CD4-positive, alpha-beta memory T cell (primary cell): ENCODE measurements around the gene IRAK3. TPM values are rescaled to one million over a fixed set of nuclear protein-coding genes. Genes with fewer than 3 reads are reported as not detected.
"Not testable (repeated sequence)": the region's sequence is repeated elsewhere in the genome, so short reads cannot be mapped to it uniquely, and the experiment has no call there.

Experiments used
- CTCF ChIA-PET: fragments of 350-600 bp; sonication (Branson Sonifier 250); formaldehyde crosslinking; loops from one replicate; lab custom pipeline; 2021; ENCODE audit warnings: inconsistent platforms; ENCODE audit not compliant: partially characterized antibody; lab: Charles Lee
- POLR2A ChIA-PET: fragments of 350-600 bp; sonication (Branson Sonifier 250); formaldehyde crosslinking; loops from one replicate; lab custom pipeline; 2021; ENCODE audit not compliant: partially characterized antibody; lab: Charles Lee
- DNase-seq, 5 donors: peaks; one replicate each; pipeline versions ENCODE4 v3.0.0 to v3.0.0-alpha.2; 2020 to 2022; ENCODE audit warnings: mixed read lengths in 1 of 5
- H3K27ac ChIP-seq: one replicate; pipeline ENCODE4 v1.7.0; 2013; ENCODE audit warnings: low read depth, low read length
- H3K27me3 ChIP-seq: 2 replicates; pipeline ENCODE4 v1.7.0; 2013; ENCODE audit warnings: mild to moderate bottlenecking, low read length, moderate library complexity; ENCODE audit not compliant: insufficient read depth
- H3K36me3 ChIP-seq: 2 replicates; pipeline ENCODE4 v1.7.0; 2013; ENCODE audit warnings: mild to moderate bottlenecking, low read length, moderate library complexity; ENCODE audit not compliant: insufficient read depth
- H3K4me1 ChIP-seq: 2 replicates; pipeline ENCODE4 v1.7.0; 2013; ENCODE audit warnings: mild to moderate bottlenecking, low read length, moderate library complexity; ENCODE audit not compliant: insufficient read depth
- H3K4me3 ChIP-seq, 2 donors: one replicate each; pipeline ENCODE4 v1.7.0; 2013; ENCODE audit warnings: low read length in 2 of 2, mild to moderate bottlenecking in 1 of 2
- H3K9me3 ChIP-seq, 2 donors: one replicate each; pipeline ENCODE4 v1.7.0; 2013; ENCODE audit warnings: low read length in 2 of 2, control low read depth in 1 of 2; ENCODE audit not compliant: control insufficient read depth in 1 of 2
- H3K27ac Mint-ChIP-seq, 7 donors: one replicate each; pipeline ENCODE4 v1.8.0; 2020 to 2021; ENCODE audit warnings: mixed read lengths in 7 of 7, mild to moderate bottlenecking in 6 of 7, inconsistent platforms in 3 of 7, moderate library complexity in 3 of 7
- H3K27me3 Mint-ChIP-seq, 2 donors: one replicate each; pipeline ENCODE4 v1.8.0; 2020 to 2021; ENCODE audit warnings: mixed read lengths in 2 of 2
- H3K36me3 Mint-ChIP-seq, 2 donors: one replicate each; pipeline ENCODE4 v1.8.0; 2020 to 2021; ENCODE audit warnings: mixed read lengths in 2 of 2, inconsistent platforms in 1 of 2, mild to moderate bottlenecking in 1 of 2
- H3K4me1 Mint-ChIP-seq, 4 donors: one replicate each; pipeline ENCODE4 v1.8.0; 2020 to 2021; ENCODE audit warnings: mixed read lengths in 4 of 4, mild to moderate bottlenecking in 1 of 4
- H3K4me3 Mint-ChIP-seq, 8 donors: one replicate each; pipeline ENCODE4 v1.8.0; 2020 to 2021; ENCODE audit warnings: mixed read lengths in 8 of 8, mild to moderate bottlenecking in 7 of 8, moderate library complexity in 6 of 8, inconsistent platforms in 3 of 8
- H3K9me3 Mint-ChIP-seq, 8 donors: one replicate each; pipeline ENCODE4 v1.8.0; 2020 to 2021; ENCODE audit warnings: mixed read lengths in 8 of 8, mild to moderate bottlenecking in 5 of 8, inconsistent platforms in 3 of 8, moderate library complexity in 1 of 8
- intact Hi-C: fragments of 100-400 bp; cut with micrococcal nuclease; formaldehyde crosslinking; loops from one replicate; pipeline ENCODE4 v1.15.1; 2023
- polyA plus RNA-seq, 2 donors: library from polyadenylated mRNA; unstranded; fragments of 300-500 nt; fragmentation: Illumina TruSeq; gene quantifications; one replicate each; pipeline ENCODE4 v1.2.3, GENCODE V29; 2021
- total RNA-seq, 2 experiments: library from RNA; stranded (reverse); gene quantifications; one replicate each; pipeline ENCODE4 v1.2.3, GENCODE V29; 2021

IRAK3 gene
- total and polyA plus RNA-seq, 4 experiments from 2014 or later, result 0.14 to 0.47 (median 0.44) TPM; not detected in 1

- Histone ChIP-seq H3K4me3 (peak within 1 kb of the TSS; percentile 85 to 92), H3K27ac (peak within 1 kb of the TSS; percentile 98), H3K27me3 (no peaks in the 10 kb centered on the region), H3K36me3 (no peaks in the 10 kb centered on the region), H3K9me3 (no peaks in the 10 kb centered on the region), H3K4me1 (peaks cover 43% of the 10 kb centered on the region)
- peaks cover 2 to 3% of the 10 kb centered on the region in 2 donors for H3K27me3 Mint-ChIP-seq
- H3K27ac Mint-ChIP-seq, result peak within 1 kb of the TSS; percentile 95 to 99 (median 98)
- peaks cover 33 to 61% (median 48%) of the 10 kb centered on the region in 4 donors for H3K4me1 Mint-ChIP-seq
- H3K4me3 Mint-ChIP-seq, result peak within 1 kb of the TSS; percentile 91 to 98 (median 96)
- CTCF ChIA-PET, result interaction anchor here (0.6 to 2.1 kb wide), 14 partner anchors 8 to 1000 kb away, joined by 3 to 15 read pairs (median 3); partner anchors contain the start of genes HELB, LEMD3 and LLPH
- DNase-seq, result peak; percentile 86 to 94 (median 87)
- POLR2A ChIA-PET, result interaction anchor here (0.8 to 3.3 kb wide), 22 partner anchors 10 to 1947 kb away, joined by 3 to 115 read pairs (median 4); partner anchors contain the start of genes CAND1, HELB, KICS2 and LEMD3
- H3K36me3 Mint-ChIP-seq, result peaks cover 32 to 38% of the 10 kb centered on the region in 2 donors
- H3K9me3 Mint-ChIP-seq, result peaks cover 0 to 6% (median 0%) of the 10 kb centered on the region in 8 donors
- intact Hi-C loops, result loop anchor here (1.0 to 5.0 kb wide), 5 partner anchors 23 to 1000 kb away; partner anchors contain the start of genes HELB, LEMD3 and LLPH
Observed at GRCh38 chr12:66169221-66170170, 19.5 kb upstream of the IRAK3 start, which contains the start of gene TMBIM4. Gene TMBIM4 (minus strand): TSS chr12:66169996. CDS start chr12:66169951, 45 bp downstream.

GRCh38 chr12:66170606-66171005, 18.4 kb upstream of the IRAK3 start:
- intact Hi-C loops, result no loop called here
- no peak for DNase-seq
- POLR2A ChIA-PET, result interaction anchor here (0.8 to 3.3 kb wide), 4 partner anchors 40 to 132 kb away, joined by 3 to 115 read pairs (median 18); partner anchors contain the start of genes HELB and LLPH

GRCh38 chr12:66174391-66175325, 14.4 kb upstream of the IRAK3 start:
- H3K27ac ChIP-seq, POLR2A ChIA-PET, H3K9me3 Mint-ChIP-seq, H3K36me3 Mint-ChIP-seq, H3K27me3 ChIP-seq, H3K4me1 ChIP-seq, intact Hi-C loops, H3K9me3 ChIP-seq, H3K36me3 ChIP-seq, H3K4me3 Mint-ChIP-seq, DNase-seq, H3K27ac Mint-ChIP-seq, H3K4me3 ChIP-seq: not testable (repeated sequence)
- Mint-ChIP-seq H3K4me1 (peaks cover 2 to 13% (median 10%) of the 10 kb centered on the region in 4 donors), H3K27me3 (peaks cover 11 to 17% of the 10 kb centered on the region in 2 donors)
- CTCF ChIA-PET, result interaction anchor here (1.0 kb wide), 1 partner anchor 68 kb away, joined by 4 read pairs; no protein-coding TSS in a partner anchor

More at GRCh38 chr12:66170606-66171005, 18.4 kb upstream of the IRAK3 start:
- Histone ChIP-seq H3K9me3 (no peaks in the 10 kb centered on the region), H3K27ac (no peak overlapping the region), H3K4me3 (peak overlapping the region in 1 of 2 donors; percentile 85), H3K27me3 (no peaks in the 10 kb centered on the region), H3K4me1 (peaks cover 32% of the 10 kb centered on the region), H3K36me3 (no peaks in the 10 kb centered on the region)
- H3K27ac Mint-ChIP-seq, result peak overlapping the region; percentile 95 to 99 (median 98)
- CTCF ChIA-PET, result no interaction called here
- peaks cover 2 to 5% of the 10 kb centered on the region in 2 donors for H3K27me3 Mint-ChIP-seq
- H3K9me3 Mint-ChIP-seq, result peaks cover 0 to 6% (median 0%) of the 10 kb centered on the region in 8 donors
- H3K4me1 Mint-ChIP-seq, result peaks cover 26 to 50% (median 39%) of the 10 kb centered on the region in 4 donors
- H3K36me3 Mint-ChIP-seq, result peaks cover 22 to 29% of the 10 kb centered on the region in 2 donors
- H3K4me3 Mint-ChIP-seq, result peak overlapping the region; percentile 91 to 98 (median 96)

DNA sequence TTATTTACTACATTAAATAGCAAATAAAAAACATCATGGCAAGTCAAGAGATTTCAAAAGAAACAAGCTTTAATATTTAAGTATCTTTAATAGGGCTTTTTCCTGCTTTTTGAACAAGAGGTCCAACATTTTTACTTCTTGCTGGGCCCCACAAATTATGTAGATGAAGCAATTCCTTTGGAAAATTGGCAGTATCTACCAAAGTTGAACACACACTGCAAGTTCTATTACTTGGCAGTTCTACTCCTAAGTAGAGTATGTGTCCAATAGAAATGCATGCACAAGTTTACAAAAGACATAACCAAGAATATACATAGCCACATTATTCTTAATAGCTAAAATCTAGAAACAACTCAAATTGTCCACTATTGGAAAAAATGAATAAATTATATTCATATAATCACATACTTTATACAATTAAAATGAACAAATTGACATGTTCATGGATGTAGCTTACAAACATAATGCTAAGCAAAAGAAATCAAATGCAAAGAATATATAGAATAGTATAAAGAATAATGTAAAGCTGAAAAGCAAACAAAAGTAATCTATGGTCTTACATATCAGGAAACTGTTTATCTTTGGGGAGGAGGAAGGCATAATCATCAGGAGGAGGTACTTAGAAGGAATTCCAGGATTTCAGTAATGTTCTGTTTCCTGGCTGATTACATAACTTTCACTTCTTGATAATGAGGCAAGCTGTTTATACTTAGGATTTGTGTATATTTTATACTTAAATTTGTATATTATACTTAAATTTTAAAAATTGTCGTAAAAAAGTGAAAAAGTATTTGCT, 12.7 kb upstream of the IRAK3 start:
- H3K4me3 Mint-ChIP-seq, result no peak overlapping the region
- H3K36me3 ChIP-seq, result no peaks in the 10 kb centered on the region
- DNase-seq, result no peak
- no peaks in the 10 kb centered on the region for H3K9me3 Mint-ChIP-seq
- intact Hi-C loops, result no loop called here
- H3K9me3 ChIP-seq, result no peaks in the 10 kb centered on the region
- CTCF ChIA-PET, result interaction anchor here (1.5 kb wide), 1 partner anchor 128 kb away, joined by 3 read pairs; no protein-coding TSS in a partner anchor
- H3K27ac Mint-ChIP-seq, result no peak overlapping the region
- POLR2A ChIA-PET, result no interaction called here
- no peak overlapping the region for H3K4me3 ChIP-seq
- H3K27me3 Mint-ChIP-seq, result peaks cover 11 to 17% of the 10 kb centered on the region in 2 donors
- H3K4me1 Mint-ChIP-seq, result no peaks in the 10 kb centered on the region
- no peaks in the 10 kb centered on the region for H3K4me1 ChIP-seq
- H3K27me3 ChIP-seq, result no peaks in the 10 kb centered on the region
- H3K27ac ChIP-seq, result no peak overlapping the region
- no peaks in the 10 kb centered on the region for H3K36me3 Mint-ChIP-seq

- no peak for DNase-seq
- intact Hi-C loops, result no loop called here
- Histone ChIP-seq H3K36me3 (no peaks in the 10 kb centered on the region), H3K4me1 (no peaks in the 10 kb centered on the region), H3K27me3 (no peaks in the 10 kb centered on the region), H3K4me3 (no peak overlapping the region), H3K27ac (no peak overlapping the region), H3K9me3 (no peaks in the 10 kb centered on the region)
- ChIA-PET CTCF (no interaction called here), POLR2A (no interaction called here)
- peaks cover 38 to 44% of the 10 kb centered on the region in 2 donors for H3K27me3 Mint-ChIP-seq
- peaks cover 2 to 3% (median 2%) of the 10 kb centered on the region in 4 donors for H3K4me1 Mint-ChIP-seq
- H3K4me3 Mint-ChIP-seq, result no peak overlapping the region
- peaks cover 4 to 12% (median 5%) of the 10 kb centered on the region in 8 donors for H3K9me3 Mint-ChIP-seq
- peaks cover 1 to 7% of the 10 kb centered on the region in 2 donors for H3K36me3 Mint-ChIP-seq
- H3K27ac Mint-ChIP-seq, result no peak overlapping the region
Observed at GRCh38 chr12:66182956-66183355, 6.1 kb upstream of the IRAK3 start.

GRCh38 chr12:66184822-66185221, 4.2 kb upstream of the IRAK3 start:
- H3K4me1 ChIP-seq, CTCF ChIA-PET, H3K4me3 Mint-ChIP-seq, H3K4me3 ChIP-seq, H3K36me3 Mint-ChIP-seq, H3K27me3 ChIP-seq, H3K27ac Mint-ChIP-seq, H3K36me3 ChIP-seq, H3K9me3 ChIP-seq, intact Hi-C loops, POLR2A ChIA-PET, DNase-seq, H3K27ac ChIP-seq: not testable (repeated sequence)
- peaks cover 4 to 12% (median 5%) of the 10 kb centered on the region in 8 donors for H3K9me3 Mint-ChIP-seq
- peaks cover 38 to 46% of the 10 kb centered on the region in 2 donors for H3K27me3 Mint-ChIP-seq
- H3K4me1 Mint-ChIP-seq, result peaks cover 4 to 11% (median 6%) of the 10 kb centered on the region in 4 donors
